Vagina (tissue), 2 donors: Measurements from ENCODE around the gene SAMD14.

Experiments
- POLR2AphosphoS5 ChIP-seq, 2 donors: sonication (generic); formaldehyde crosslinking; IDR thresholded peaks; one replicate each; pipeline ENCODE4 v1.9.0; 2017; ENCODE audit warnings: antibody characterized with exemption in 2 of 2, mild to moderate bottlenecking in 2 of 2, low read depth in 1 of 2; ENCODE audit not compliant: insufficient read depth in 1 of 2
- TF ChIP-seq, protein P1 (sequence below), 3 experiments: fragments of 450-650 bp in 2 of 3; fragments of 200-600 bp in 1 of 3; sonication (generic) in 1 of 3; IDR thresholded peaks; one replicate each; pipeline ENCODE4 v1.5.1; 2017 to 2019; ENCODE audit warnings: antibody characterized with exemption in 3 of 3, mild to moderate bottlenecking in 2 of 3, moderate library complexity in 2 of 3

DNA sequence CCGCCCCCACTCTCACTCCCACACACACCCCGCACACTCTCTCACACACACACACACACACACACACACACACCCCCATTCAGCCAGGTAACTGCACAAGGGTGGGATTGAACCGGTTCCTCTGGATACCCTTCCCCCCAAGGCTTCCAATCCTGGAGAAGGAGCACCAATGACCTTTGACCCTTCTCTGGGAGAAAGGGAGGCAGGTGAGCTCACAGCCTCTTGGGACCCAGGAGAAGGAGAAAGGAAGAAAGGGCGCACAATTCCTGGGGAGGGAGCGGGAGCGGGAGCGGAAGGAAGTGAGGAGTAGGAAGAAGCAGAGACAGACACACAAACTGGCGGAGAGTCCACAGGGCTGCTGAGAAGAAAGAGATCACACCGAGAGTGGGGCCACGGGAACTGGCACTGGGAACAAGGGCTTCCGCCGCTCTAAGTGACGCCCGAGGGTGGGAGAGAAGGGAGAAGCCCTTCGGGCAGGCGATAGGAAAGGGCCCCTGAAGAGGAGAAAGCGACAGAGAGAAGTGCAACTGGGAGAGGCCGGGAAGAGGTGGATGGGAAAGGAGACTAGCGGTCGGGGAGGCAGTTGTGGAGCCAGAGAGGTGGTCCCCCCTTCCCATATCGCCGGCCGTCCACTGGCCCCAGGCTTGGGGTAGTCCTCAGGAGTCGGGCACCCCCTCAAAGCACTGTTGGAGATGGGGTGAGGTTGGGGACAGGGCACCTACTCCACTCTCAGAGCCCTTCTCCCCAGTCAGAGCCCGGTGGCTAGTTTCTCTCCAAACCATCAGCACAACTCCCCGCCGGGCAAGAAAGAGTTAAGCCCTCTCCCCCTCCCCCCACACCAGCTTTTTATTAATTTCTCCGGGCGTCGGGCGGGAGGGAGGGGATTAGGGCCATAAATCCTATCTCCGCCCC, 1.3 kb downstream of the SAMD14 start:
- TF ChIP-seq POLR2AphosphoS5 (IDR thresholded peaks at IDR 0.05; ENCODE audit: insufficient read depth in 1 of 2, low read depth in 1 of 2), result no peak
- TF ChIP-seq, protein P1, sequence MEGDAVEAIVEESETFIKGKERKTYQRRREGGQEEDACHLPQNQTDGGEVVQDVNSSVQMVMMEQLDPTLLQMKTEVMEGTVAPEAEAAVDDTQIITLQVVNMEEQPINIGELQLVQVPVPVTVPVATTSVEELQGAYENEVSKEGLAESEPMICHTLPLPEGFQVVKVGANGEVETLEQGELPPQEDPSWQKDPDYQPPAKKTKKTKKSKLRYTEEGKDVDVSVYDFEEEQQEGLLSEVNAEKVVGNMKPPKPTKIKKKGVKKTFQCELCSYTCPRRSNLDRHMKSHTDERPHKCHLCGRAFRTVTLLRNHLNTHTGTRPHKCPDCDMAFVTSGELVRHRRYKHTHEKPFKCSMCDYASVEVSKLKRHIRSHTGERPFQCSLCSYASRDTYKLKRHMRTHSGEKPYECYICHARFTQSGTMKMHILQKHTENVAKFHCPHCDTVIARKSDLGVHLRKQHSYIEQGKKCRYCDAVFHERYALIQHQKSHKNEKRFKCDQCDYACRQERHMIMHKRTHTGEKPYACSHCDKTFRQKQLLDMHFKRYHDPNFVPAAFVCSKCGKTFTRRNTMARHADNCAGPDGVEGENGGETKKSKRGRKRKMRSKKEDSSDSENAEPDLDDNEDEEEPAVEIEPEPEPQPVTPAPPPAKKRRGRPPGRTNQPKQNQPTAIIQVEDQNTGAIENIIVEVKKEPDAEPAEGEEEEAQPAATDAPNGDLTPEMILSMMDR (IDR thresholded peaks at IDR 0.05), result no peak
